GM12872 (cell line): ENCODE results near the gene OR6V1.

ENCODE experiments used
- CTCF ChIP-seq: IDR thresholded peaks from 3 replicates; pipeline ENCODE4 v1.5.1; 2011; ENCODE audit warnings: low read depth, mild to moderate bottlenecking, low read length, moderate library complexity; ENCODE audit not compliant: insufficient read depth

Gene OR6V1

GRCh38 chr7:143012409-143012808, 39.7 kb upstream of the OR6V1 start:
- TF ChIP-seq CTCF: no peak

- no peak for TF ChIP-seq CTCF
Measured at GRCh38 chr7:143013473-143013872, 38.7 kb upstream of the OR6V1 start.

- TF ChIP-seq CTCF: no peak
Measured at GRCh38 chr7:143013893-143014292, 38.2 kb upstream of the OR6V1 start.

GRCh38 chr7:143015084-143015483, 37.1 kb upstream of the OR6V1 start:
- TF ChIP-seq CTCF: no peak

GRCh38 chr7:143015926-143016490, 36.1 kb upstream of the OR6V1 start:
- TF ChIP-seq CTCF: no peak

DNA sequence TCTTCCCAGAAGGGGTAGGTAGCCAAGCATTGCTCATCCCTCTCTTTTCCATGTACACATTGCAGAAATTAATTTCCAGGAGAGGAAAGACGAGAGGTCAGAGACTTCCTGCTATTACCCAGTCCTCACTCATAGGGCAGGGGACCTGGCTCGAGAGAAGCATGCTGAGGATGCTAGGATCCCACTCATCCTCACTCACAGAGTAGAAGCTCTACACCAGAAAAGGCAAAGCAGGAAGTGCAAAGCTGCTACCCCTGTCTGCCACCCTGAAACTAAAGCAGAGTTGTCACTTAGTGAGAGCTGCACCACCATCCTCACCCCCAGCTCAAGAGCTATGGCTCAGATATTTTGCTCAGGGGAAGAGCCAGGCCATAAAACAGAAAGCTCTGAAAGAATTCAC, 35.1 kb upstream of the OR6V1 start:
- TF ChIP-seq CTCF: no peak

GRCh38 chr7:143018931-143019330, 33.2 kb upstream of the OR6V1 start:
- TF ChIP-seq CTCF: no peak

- no peak for TF ChIP-seq CTCF
Measured at GRCh38 chr7:143023047-143023446, 29.1 kb upstream of the OR6V1 start.
